Measurements from ENCODE around the gene DOK7. TPM values are rescaled to one million over a fixed set of nuclear protein-coding genes. Genes with fewer than 3 reads are reported as not detected.

Gene DOK7
- total RNA-seq, 1 donor from 2014 or later: not detected

DNA sequence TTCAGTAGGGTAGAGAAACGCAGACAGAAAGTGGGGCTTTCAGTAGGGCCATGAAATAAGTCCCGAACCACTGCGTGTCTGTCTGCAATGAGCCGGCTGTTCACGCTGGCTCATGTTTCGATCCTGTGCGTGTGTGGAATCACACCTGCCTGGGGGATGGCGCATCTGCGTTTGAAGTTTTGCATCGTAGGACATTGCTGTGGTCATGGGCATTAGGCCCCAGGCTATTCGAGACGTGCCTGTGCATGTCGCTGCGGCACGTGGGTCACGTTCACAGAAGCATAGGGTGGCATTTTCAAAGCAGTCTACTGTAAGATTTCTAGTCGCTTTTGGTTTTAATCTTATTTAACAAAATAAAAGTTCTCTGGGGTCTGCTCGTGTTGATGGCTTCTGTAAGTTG lies 46.8 kb upstream of the DOK7 start:
- H3K4me3 Mint-ChIP-seq: peak overlapping the region; percentile 6
- no peak for DNase-seq (ENCODE audit: low read depth, low spot score)
- peaks cover 37% of the 10 kb centered on the region for H3K4me1 Mint-ChIP-seq
- no peaks in the 10 kb centered on the region for H3K9me3 Mint-ChIP-seq
- H3K27me3 Mint-ChIP-seq (ENCODE audit: low read depth): no peaks in the 10 kb centered on the region
- no peaks in the 10 kb centered on the region for H3K36me3 Mint-ChIP-seq (ENCODE audit: low read depth)
- TF ChIP-seq CTCF (conservative IDR thresholded peaks at IDR 0.05): no peak
- peak overlapping the region; percentile 76 for H3K27ac Mint-ChIP-seq (ENCODE audit: unreplicated experiment)

- H3K27ac Mint-ChIP-seq (ENCODE audit: unreplicated experiment): peak overlapping the region; percentile 78
These were observed 46.3 kb upstream of the DOK7 start for GRCh38 chr4:3416821-3417221.

DNA sequence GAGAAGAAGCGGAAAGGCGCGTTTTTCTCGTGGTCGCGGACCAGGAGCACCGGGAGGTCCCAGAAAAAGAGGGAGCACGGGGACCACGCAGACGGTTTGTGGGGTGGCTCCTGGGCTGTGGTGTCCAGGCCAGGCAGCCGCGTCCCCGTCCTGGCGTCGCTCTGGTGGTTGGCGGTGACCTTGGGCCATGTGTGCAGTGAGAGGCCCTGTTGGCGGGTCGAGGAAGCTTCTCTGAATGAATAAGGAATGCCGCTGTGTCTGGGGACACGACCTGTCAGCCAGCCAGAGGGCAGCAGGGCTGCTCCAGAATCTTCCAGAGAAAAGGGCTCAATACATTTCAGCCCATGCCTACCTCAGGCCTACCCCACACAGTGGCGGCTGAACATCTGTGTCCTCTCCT lies 45.7 kb upstream of the DOK7 start:
- Mint-ChIP-seq H3K9me3 (no peaks in the 10 kb centered on the region), H3K27me3 (ENCODE audit: low read depth) (no peaks in the 10 kb centered on the region), H3K27ac (ENCODE audit: unreplicated experiment) (no peak overlapping the region), H3K4me3 (no peak overlapping the region), H3K4me1 (peaks cover 28% of the 10 kb centered on the region), H3K36me3 (ENCODE audit: low read depth) (no peaks in the 10 kb centered on the region)
- TF ChIP-seq CTCF (conservative IDR thresholded peaks at IDR 0.05): no peak
- no peak for DNase-seq (ENCODE audit: low read depth, low spot score)

More at GRCh38 chr4:3416821-3417221, 46.3 kb upstream of the DOK7 start:
- Mint-ChIP-seq H3K4me3 (no peak overlapping the region), H3K9me3 (no peaks in the 10 kb centered on the region), H3K27me3 (ENCODE audit: low read depth) (no peaks in the 10 kb centered on the region), H3K4me1 (peaks cover 34% of the 10 kb centered on the region), H3K36me3 (ENCODE audit: low read depth) (no peaks in the 10 kb centered on the region)
- TF ChIP-seq CTCF (conservative IDR thresholded peaks at IDR 0.05): no peak
- DNase-seq (ENCODE audit: low read depth, low spot score): no peak

GRCh38 chr4:3418029-3418762 lies 44.9 kb upstream of the DOK7 start:
- H3K4me3 Mint-ChIP-seq: no peak overlapping the region
- H3K27ac Mint-ChIP-seq (ENCODE audit: unreplicated experiment): no peak overlapping the region
- H3K4me1 Mint-ChIP-seq: peaks cover 31% of the 10 kb centered on the region
- H3K36me3 Mint-ChIP-seq (ENCODE audit: low read depth): no peaks in the 10 kb centered on the region
- TF ChIP-seq CTCF (conservative IDR thresholded peaks at IDR 0.05): peak; percentile 24
- no peaks in the 10 kb centered on the region for H3K9me3 Mint-ChIP-seq
- DNase-seq (ENCODE audit: low read depth, low spot score): no peak
- no peaks in the 10 kb centered on the region for H3K27me3 Mint-ChIP-seq (ENCODE audit: low read depth)

- no peak for TF ChIP-seq CTCF (conservative IDR thresholded peaks at IDR 0.05)
- DNase-seq (ENCODE audit: low read depth, low spot score): no peak
- Mint-ChIP-seq H3K36me3 (ENCODE audit: low read depth) (no peaks in the 10 kb centered on the region), H3K9me3 (no peaks in the 10 kb centered on the region), H3K4me3 (no peak overlapping the region), H3K4me1 (peaks cover 16% of the 10 kb centered on the region), H3K27ac (ENCODE audit: unreplicated experiment) (peak overlapping the region; percentile 37), H3K27me3 (ENCODE audit: low read depth) (no peaks in the 10 kb centered on the region)
These were observed 43.1 kb upstream of the DOK7 start for GRCh38 chr4:3419836-3420605.

All from neural crest cell (in vitro differentiated cells).